HepG2 (cell line): ENCODE data around the gene VSIR. TPM values are rescaled to one million over a fixed set of nuclear protein-coding genes. Genes with fewer than 3 reads are reported as not detected.

Experiments used
- ATAC-seq: fragments of 200-7000 bp; cut with Tn5 transposase; 3 replicates; pipeline ENCODE4 v1.9.1; 2020; ENCODE audit warnings: mild to moderate bottlenecking, moderate library complexity
- BruUV-seq: library from RNA; stranded (reverse); fragments of 400-500 nt; replicated peaks from 2 replicates; lab custom pipeline; 2021; lab: Mats Ljungman, UMichigan
- CTCF ChIA-PET: fragments of 300-600 bp; formaldehyde crosslinking; extraction: SDS; loops from one replicate; lab custom pipeline; 2021; ENCODE audit warnings: low total read pairs, inconsistent platforms, low intra/inter-chr PET ratio; lab: Yijun Ruan, JAX
- POLR2A ChIA-PET: fragments of 350-600 bp; sonication (Branson Sonifier 250); formaldehyde crosslinking; loops from one replicate; lab custom pipeline; 2020; ENCODE audit warnings: antibody characterized with exemption, inconsistent platforms; lab: Yijun Ruan, JAX
- DNase-seq: peaks from one replicate; pipeline ENCODE4 v3.0.0-alpha.2; 2015; ENCODE audit warnings: low spot score
- FAIRE-seq: peaks from 3 replicates; lab custom pipeline; 2011; peaks lifted over from hg19 to GRCh38; lab: Jason Lieb, UNC
- H2AFZ ChIP-seq: one replicate; pipeline ENCODE4 v1.6.1; 2011; ENCODE audit warnings: low read length, inconsistent platforms
- H3K27ac ChIP-seq: fragments of 300-600 bp; 3 replicates; pipeline ENCODE4 v1.8.0; 2011; ENCODE audit warnings: mixed run types, mild to moderate bottlenecking, mixed read lengths, low read length, inconsistent platforms; ENCODE audit not compliant: insufficient read depth; ENCODE audit errors: extremely low read length
- H3K27me3 ChIP-seq, 2 experiments: fragments of 200-600 bp in 1 of 2; 2 replicates in 1 of 2; 3 replicates in 1 of 2; pipeline versions ENCODE4 v1.6.0 to v1.8.0; 2011; ENCODE audit warnings: low read length in 2 of 2, mild to moderate bottlenecking in 2 of 2, moderate library complexity in 2 of 2, inconsistent platforms in 1 of 2; ENCODE audit not compliant: insufficient read depth in 2 of 2, control insufficient read depth in 1 of 2
- H3K36me3 ChIP-seq, 2 experiments: fragments of 200-600 bp in 1 of 2; replicated peaks in 1 of 2; 2 replicates in 1 of 2; 3 replicates in 1 of 2; pipeline versions ENCODE4 v1.5.1 to v1.8.0; 2011; ENCODE audit warnings: low read length in 2 of 2, inconsistent platforms in 1 of 2; ENCODE audit not compliant: insufficient read depth in 2 of 2, control insufficient read depth in 1 of 2
- H3K4me1 ChIP-seq: 2 replicates; pipeline ENCODE4 v1.5.1; 2012; ENCODE audit warnings: low read length, inconsistent platforms; ENCODE audit not compliant: insufficient read depth
- H3K4me2 ChIP-seq: 2 replicates; pipeline ENCODE4 v1.6.0; 2011; ENCODE audit warnings: low read depth, low read length, inconsistent platforms
- H3K4me3 ChIP-seq, 3 experiments: fragments of 200-600 bp in 1 of 3; sonication (generic), shearing (Covaris generic) in 1 of 3; replicated peaks in 1 of 3; 2 replicates each; pipeline ENCODE4 v1.5.1; 2011 to 2016; ENCODE audit warnings: low read length in 3 of 3, inconsistent platforms in 2 of 3, low read depth in 2 of 3, mild to moderate bottlenecking in 2 of 3, control low read depth in 1 of 3, mixed read lengths in 1 of 3; ENCODE audit not compliant: insufficient read depth in 1 of 3
- H3K79me2 ChIP-seq: one replicate; pipeline ENCODE4 v1.6.1; 2011; ENCODE audit warnings: low read length, inconsistent platforms; ENCODE audit not compliant: insufficient read depth
- H3K9ac ChIP-seq: 2 replicates; pipeline ENCODE4 v1.6.0; 2011; ENCODE audit warnings: mild to moderate bottlenecking, low read depth, low read length, inconsistent platforms; ENCODE audit not compliant: insufficient read depth
- H3K9me3 ChIP-seq: 2 replicates; pipeline ENCODE4 v1.5.1; 2012; ENCODE audit warnings: mild to moderate bottlenecking, low read length
- H4K20me1 ChIP-seq: 2 replicates; pipeline ENCODE4 v1.6.0; 2011; ENCODE audit warnings: inconsistent platforms, mild to moderate bottlenecking, low read length, moderate library complexity; ENCODE audit not compliant: insufficient read depth
- BCL6 ChIP-seq: IDR thresholded peaks from 2 replicates; pipeline ENCODE4 v1.6.1; 2016; ENCODE audit warnings: missing genetic modification reagents, missing compliant biosample characterization
- CEBPB ChIP-seq: IDR thresholded peaks from 2 replicates; pipeline ENCODE4 v1.6.1; 2011; ENCODE audit warnings: low read depth, low read length, improper control_type of control experiment, borderline replicate concordance
- CEBPG ChIP-seq: IDR thresholded peaks from 2 replicates; pipeline ENCODE4 v1.6.1; 2016
- LCORL ChIP-seq, 2 experiments: fragments of 450-650 bp in 1 of 2; sonication (generic) in 1 of 2; formaldehyde crosslinking in 1 of 2; IDR thresholded peaks; 2 replicates each; pipeline versions ENCODE4 v1.5.0 to v1.6.1; 2017 to 2020; ENCODE audit warnings: antibody characterized with exemption in 1 of 2, missing genetic modification reagents in 1 of 2
- RFXANK ChIP-seq: IDR thresholded peaks from 2 replicates; pipeline ENCODE4 v1.6.1; 2016
- ZNF629 ChIP-seq: sonication (generic); formaldehyde crosslinking; conservative IDR thresholded peaks from 2 replicates; pipeline ENCODE4 v1.5.0; 2020; ENCODE audit warnings: missing genetic modification reagents
- WGBS: methylation state at CpG from one replicate; pipeline ENCODE4 v1.1.6; 2017; ENCODE audit warnings: low lambda C conversion rate; 5-methylcytosine and 5-hydroxymethylcytosine counted together
- in situ Hi-C: cut with HindIII; loops from 2 replicates; pipeline ENCODE4 v1.10.0; 2017; ENCODE audit warnings: low pct_unique_long_range_greater_than_20kb; ENCODE audit not compliant: extremely low pct_ligation_motif_present
- intact Hi-C: fragments of 100-400 bp; cut with micrococcal nuclease; formaldehyde crosslinking; loops from one replicate; pipeline ENCODE4 v1.10.0; 2022; ENCODE audit not compliant: unreplicated experiment
- polyA plus RNA-seq, 8 experiments: library from polyadenylated mRNA; depleted of rRNA in 3 of 8; stranded (reverse) in 7 of 8; unstranded in 1 of 8; fragments of >200 nt; fragmentation: Illumina TruSeq in 4 of 8; extraction: Trizol in 4 of 8; gene quantifications; 2 replicates each; pipeline versions ENCODE4 v1.2.1 to v1.2.3, GENCODE V29; 2011 to 2016; ENCODE audit warnings: low read depth in 4 of 8, missing spikeins in 1 of 8, mixed read lengths in 1 of 8; ENCODE audit not compliant: insufficient read depth in 1 of 8
- total RNA-seq, 5 experiments: library from RNA; depleted of rRNA; stranded (reverse); fragments of >200 nt; fragmentation: Illumina TruSeq; extraction: Trizol; gene quantifications; 2 replicates each; pipeline ENCODE4 v1.2.3, GENCODE V29; 2016; ENCODE audit warnings: low read depth in 1 of 5
- TF ChIP-seq, protein P1 (sequence below): sonication (generic); formaldehyde crosslinking; IDR thresholded peaks from 2 replicates; pipeline ENCODE4 v1.4.0; 2020; ENCODE audit warnings: missing genetic modification reagents
- TF ChIP-seq, protein P2 (sequence below): sonication (generic); formaldehyde crosslinking; IDR thresholded peaks from 2 replicates; pipeline ENCODE4 v1.5.0; 2020; ENCODE audit warnings: missing genetic modification reagents

The VSIR gene
- total and polyA plus RNA-seq, 2 of the 13 experiments (the other 11 are each of a cell fraction or from before 2014, with no cell fraction given), result 0.44 to 3.2 TPM

DNA sequence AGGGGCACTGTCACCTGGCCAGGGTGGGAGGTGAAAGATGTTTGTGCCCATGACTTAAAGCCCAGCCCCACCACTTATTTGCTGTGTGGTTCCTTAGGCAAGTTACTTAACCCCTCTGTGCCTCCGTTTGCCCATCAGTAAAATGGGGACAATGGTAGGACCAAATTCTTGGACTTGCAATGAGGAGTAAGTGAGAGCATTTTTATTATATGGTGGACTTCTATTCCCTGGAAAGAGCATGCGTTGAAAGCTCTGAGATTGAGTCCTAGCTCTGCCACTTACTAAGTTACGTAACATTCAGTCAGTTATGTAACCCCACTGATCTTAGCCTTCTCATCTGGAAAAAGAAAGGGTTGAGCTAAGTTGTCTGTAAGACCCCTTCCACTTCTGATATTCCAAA lies 18.8 kb downstream of the VSIR start:
- Histone ChIP-seq H3K4me1 (peaks cover 64% of the 10 kb centered on the region), H2AFZ (no peak overlapping the region), H3K27ac (no peak overlapping the region), H4K20me1 (no peaks in the 10 kb centered on the region), H3K36me3 (no peaks in the 10 kb centered on the region), H3K4me2 (no peak overlapping the region), H3K9ac (no peak overlapping the region), H3K9me3 (no peaks in the 10 kb centered on the region), H3K79me2 (no peaks in the 10 kb centered on the region), H3K4me3 (no peak overlapping the region), H3K27me3 (peaks cover 3 to 33% of the 10 kb centered on the region in 2 experiments; a peak in 3 of 5 replicates)
- ATAC-seq (no peak), DNase-seq (no peak), FAIRE-seq (no peak)
- in situ Hi-C loops, result no loop called here
- ChIA-PET CTCF (no interaction called here), POLR2A (no interaction called here)
- BruUV-seq, result no TSS peak
- TF ChIP-seq RFXANK (no peak), LCORL (IDR thresholded peaks at IDR 0.05) (no peak), LCORL (CRISPR knock-in tag; IDR thresholded peaks at IDR 0.05) (no peak), CEBPB (peak; percentile 69), CEBPG (CRISPR knock-in tag) (peak; percentile 44; the same call in 1 of the 2 replicates), ZNF629 (CRISPR knock-in tag) (peak; percentile 68), BCL6 (CRISPR knock-in tag) (0 out of 2 replicates have a peak, but pooled peaks have one; percentile 15)
- TF ChIP-seq, protein P1, sequence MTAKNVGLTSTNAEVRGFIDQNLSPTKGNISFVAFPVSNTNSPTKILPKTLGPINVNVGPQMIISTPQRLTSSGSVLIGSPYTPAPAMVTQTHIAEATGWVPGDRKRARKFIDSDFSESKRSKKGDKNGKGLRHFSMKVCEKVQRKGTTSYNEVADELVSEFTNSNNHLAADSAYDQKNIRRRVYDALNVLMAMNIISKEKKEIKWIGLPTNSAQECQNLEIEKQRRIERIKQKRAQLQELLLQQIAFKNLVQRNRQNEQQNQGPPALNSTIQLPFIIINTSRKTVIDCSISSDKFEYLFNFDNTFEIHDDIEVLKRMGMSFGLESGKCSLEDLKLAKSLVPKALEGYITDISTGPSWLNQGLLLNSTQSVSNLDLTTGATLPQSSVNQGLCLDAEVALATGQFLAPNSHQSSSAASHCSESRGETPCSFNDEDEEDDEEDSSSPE (CRISPR knock-in tag), result no peak
- TF ChIP-seq, protein P2, sequence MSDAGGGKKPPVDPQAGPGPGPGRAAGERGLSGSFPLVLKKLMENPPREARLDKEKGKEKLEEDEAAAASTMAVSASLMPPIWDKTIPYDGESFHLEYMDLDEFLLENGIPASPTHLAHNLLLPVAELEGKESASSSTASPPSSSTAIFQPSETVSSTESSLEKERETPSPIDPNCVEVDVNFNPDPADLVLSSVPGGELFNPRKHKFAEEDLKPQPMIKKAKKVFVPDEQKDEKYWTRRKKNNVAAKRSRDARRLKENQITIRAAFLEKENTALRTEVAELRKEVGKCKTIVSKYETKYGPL, result peak; percentile 79; the same call in 1 of the 2 replicates
- intact Hi-C loops, result no loop called here
- 56% methylated on average over 3 of the region's 3 CpGs for WGBS
